Muscle of leg (tissue), 11 donors: Measurements from ENCODE around the gene LHX3. TPM values are rescaled to one million over a fixed set of nuclear protein-coding genes. Genes with fewer than 3 reads are reported as not detected.
"Not testable (repeated sequence)": the region's sequence is repeated elsewhere in the genome, so short reads cannot be mapped to it uniquely, and the experiment has no call there.

Experiments
- DNase-seq: peaks from one replicate; pipeline ENCODE4 v3.0.0; 2013
- H3K27ac ChIP-seq: one replicate; pipeline ENCODE4 v1.5.1; 2013; ENCODE audit warnings: mild to moderate bottlenecking, low read length, control low read depth
- H3K27me3 ChIP-seq: one replicate; pipeline ENCODE4 v1.6.1; 2013; ENCODE audit warnings: low read length; ENCODE audit not compliant: control insufficient read depth, insufficient read depth
- H3K36me3 ChIP-seq: one replicate; pipeline ENCODE4 v1.6.1; 2013; ENCODE audit warnings: low read length; ENCODE audit not compliant: control insufficient read depth, insufficient read depth
- H3K4me1 ChIP-seq: one replicate; pipeline ENCODE4 v1.6.1; 2013; ENCODE audit warnings: low read length; ENCODE audit not compliant: control insufficient read depth, insufficient read depth
- H3K4me3 ChIP-seq: one replicate; pipeline ENCODE4 v1.5.1; 2013; ENCODE audit warnings: low read length, control low read depth
- H3K9me3 ChIP-seq: replicated peaks from 2 replicates; pipeline ENCODE4 v1.6.1; 2013; ENCODE audit warnings: low read depth, low read length; ENCODE audit not compliant: control insufficient read depth
- WGBS: methylation state at CpG from one replicate; pipeline ENCODE4 v1.1.5; 2013; ENCODE audit warnings: missing lambda C conversion rate; ENCODE audit not compliant: insufficient coverage; 5-methylcytosine and 5-hydroxymethylcytosine counted together
- polyA plus RNA-seq, 8 donors: library from polyadenylated mRNA; unstranded; fragments of 120-200 nt; gene quantifications; one replicate each; pipeline versions ENCODE4 v1.2.1 to v1.2.3, GENCODE V29; 2013; ENCODE audit warnings: inconsistent platforms in 1 of 8, low replicate concordance in 1 of 8; ENCODE audit not compliant: insufficient read length in 8 of 8, insufficient read depth in 1 of 8
- total RNA-seq: library from RNA; stranded (reverse); fragments of 120-200 nt; gene quantifications from one replicate; pipeline ENCODE4 v1.2.4, GENCODE V29; 2013

The LHX3 gene
- total and polyA plus RNA-seq, 9 donors = 0.24 TPM; not detected in 8

GRCh38 chr9:136241542-136241941, 36.6 kb upstream of the LHX3 start:
- peaks cover 30% of the 10 kb centered on the region for H3K4me1 ChIP-seq

GRCh38 chr9:136240941-136241340, 36.0 kb upstream of the LHX3 start:
- H3K4me1 ChIP-seq = peaks cover 28% of the 10 kb centered on the region

More at GRCh38 chr9:136241542-136241941, 36.6 kb upstream of the LHX3 start:
- Histone ChIP-seq H3K36me3 (peaks cover 4% of the 10 kb centered on the region), H3K4me3 (no peak overlapping the region), H3K9me3 (no peaks in the 10 kb centered on the region), H3K27ac (no peak overlapping the region), H3K27me3 (peaks cover 1% of the 10 kb centered on the region)
- no peak for DNase-seq
- WGBS = 98% methylated on average over 10 of the region's 13 CpGs

GRCh38 chr9:136239983-136240330, 35.0 kb upstream of the LHX3 start:
- H3K4me1 ChIP-seq = peaks cover 26% of the 10 kb centered on the region
- no peak overlapping the region for H3K27ac ChIP-seq
- H3K4me3 ChIP-seq = no peak overlapping the region
- H3K36me3 ChIP-seq = peaks cover 12% of the 10 kb centered on the region
- H3K9me3 ChIP-seq = no peaks in the 10 kb centered on the region
- 80% methylated on average over 1 of the region's 2 CpGs for WGBS
- DNase-seq = no peak
- no peaks in the 10 kb centered on the region for H3K27me3 ChIP-seq

More at GRCh38 chr9:136240941-136241340, 36.0 kb upstream of the LHX3 start:
- no peaks in the 10 kb centered on the region for H3K27me3 ChIP-seq
- WGBS = 92% methylated on average over 20 of the region's 20 CpGs
- no peak overlapping the region for H3K27ac ChIP-seq
- H3K36me3 ChIP-seq = peaks cover 5% of the 10 kb centered on the region
- no peak overlapping the region for H3K4me3 ChIP-seq
- DNase-seq = no peak
- H3K9me3 ChIP-seq = no peaks in the 10 kb centered on the region

GRCh38 chr9:136239135-136239982, 34.4 kb upstream of the LHX3 start:
- WGBS = 84% methylated on average over 15 of the region's 25 CpGs
- Histone ChIP-seq H3K36me3 (peaks cover 12% of the 10 kb centered on the region), H3K27ac (no peak overlapping the region), H3K27me3 (no peaks in the 10 kb centered on the region), H3K4me3 (no peak overlapping the region), H3K4me1 (peaks cover 20% of the 10 kb centered on the region), H3K9me3 (no peaks in the 10 kb centered on the region)
- no peak for DNase-seq

- Histone ChIP-seq H3K27ac (no peak overlapping the region), H3K4me1 (peaks cover 19% of the 10 kb centered on the region)
- WGBS = 67% methylated on average over 11 of the region's 12 CpGs
Measured at GRCh38 chr9:136238342-136238732, 33.4 kb upstream of the LHX3 start.

GRCh38 chr9:136237486-136238341, 32.8 kb upstream of the LHX3 start:
- Histone ChIP-seq H3K36me3 (peaks cover 12% of the 10 kb centered on the region), H3K9me3 (no peaks in the 10 kb centered on the region), H3K27ac (no peak overlapping the region), H3K4me1 (peaks cover 23% of the 10 kb centered on the region), H3K27me3 (no peaks in the 10 kb centered on the region), H3K4me3 (no peak overlapping the region)
- WGBS = 94% methylated on average over 29 of the region's 32 CpGs
- DNase-seq = no peak

More at GRCh38 chr9:136238342-136238732, 33.4 kb upstream of the LHX3 start:
- H3K36me3 ChIP-seq = peaks cover 12% of the 10 kb centered on the region
- H3K4me3 ChIP-seq = no peak overlapping the region
- H3K9me3 ChIP-seq = no peaks in the 10 kb centered on the region
- H3K27me3 ChIP-seq = no peaks in the 10 kb centered on the region
- DNase-seq = no peak

- WGBS = 95% methylated on average over 43 of the region's 43 CpGs
- DNase-seq, H3K4me3 ChIP-seq, H3K9me3 ChIP-seq, H3K27me3 ChIP-seq, H3K27ac ChIP-seq: not testable (repeated sequence)
- H3K4me1 ChIP-seq = peaks cover 23% of the 10 kb centered on the region
- H3K36me3 ChIP-seq = peaks cover 12% of the 10 kb centered on the region
Measured at GRCh38 chr9:136236471-136237410, 31.8 kb upstream of the LHX3 start.

GRCh38 chr9:136235709-136236455, 31.0 kb upstream of the LHX3 start:
- peaks cover 19% of the 10 kb centered on the region for H3K36me3 ChIP-seq
- no peaks in the 10 kb centered on the region for H3K27me3 ChIP-seq
- 88% methylated on average over 20 of the region's 27 CpGs for whole genome bisulfite sequencing
- no peaks in the 10 kb centered on the region for H3K9me3 ChIP-seq
- DNase-seq = no peak
- H3K4me1 ChIP-seq = peaks cover 23% of the 10 kb centered on the region
- H3K27ac ChIP-seq = no peak overlapping the region
- H3K4me3 ChIP-seq = no peak overlapping the region

GRCh38 chr9:136235171-136235570, 30.2 kb upstream of the LHX3 start:
- Histone ChIP-seq H3K27ac (no peak overlapping the region), H3K4me1 (peaks cover 19% of the 10 kb centered on the region), H3K9me3 (no peaks in the 10 kb centered on the region), H3K27me3 (no peaks in the 10 kb centered on the region), H3K4me3 (no peak overlapping the region), H3K36me3 (peaks cover 20% of the 10 kb centered on the region)
- 95% methylated on average over 17 of the region's 17 CpGs for WGBS
- DNase-seq = no peak
